SH-SY5Y (cell line): ENCODE data around the gene ZNF597.

ENCODE experiments used
- GATA2 ChIP-seq: IDR thresholded peaks from 2 replicates; pipeline ENCODE4 v1.6.1; 2011; ENCODE audit warnings: mild to moderate bottlenecking, low read depth, low read length
- GATA3 ChIP-seq: IDR thresholded peaks from 2 replicates; pipeline ENCODE4 v1.6.1; 2011; ENCODE audit warnings: low read depth, mild to moderate bottlenecking, low read length, moderate library complexity

GRCh38 chr16:3465911-3466584, 22.7 kb upstream of the ZNF597 start:
- TF ChIP-seq GATA2 = no peak
- no peak for TF ChIP-seq GATA3
